ENCODE measurements around the gene CCDC9. TPM values are rescaled to one million over a fixed set of nuclear protein-coding genes. Genes with fewer than 3 reads are reported as not detected.
A peak's percentile ranks its signal among the peaks of the same experiment; 100 is the strongest.
"Not testable (repeated sequence)": the region's sequence is repeated elsewhere in the genome, so short reads cannot be mapped to it uniquely, and the experiment has no call there.

CCDC9 gene
- total RNA-seq, 1 donor from 2014 or later = 2.4 TPM

DNA sequence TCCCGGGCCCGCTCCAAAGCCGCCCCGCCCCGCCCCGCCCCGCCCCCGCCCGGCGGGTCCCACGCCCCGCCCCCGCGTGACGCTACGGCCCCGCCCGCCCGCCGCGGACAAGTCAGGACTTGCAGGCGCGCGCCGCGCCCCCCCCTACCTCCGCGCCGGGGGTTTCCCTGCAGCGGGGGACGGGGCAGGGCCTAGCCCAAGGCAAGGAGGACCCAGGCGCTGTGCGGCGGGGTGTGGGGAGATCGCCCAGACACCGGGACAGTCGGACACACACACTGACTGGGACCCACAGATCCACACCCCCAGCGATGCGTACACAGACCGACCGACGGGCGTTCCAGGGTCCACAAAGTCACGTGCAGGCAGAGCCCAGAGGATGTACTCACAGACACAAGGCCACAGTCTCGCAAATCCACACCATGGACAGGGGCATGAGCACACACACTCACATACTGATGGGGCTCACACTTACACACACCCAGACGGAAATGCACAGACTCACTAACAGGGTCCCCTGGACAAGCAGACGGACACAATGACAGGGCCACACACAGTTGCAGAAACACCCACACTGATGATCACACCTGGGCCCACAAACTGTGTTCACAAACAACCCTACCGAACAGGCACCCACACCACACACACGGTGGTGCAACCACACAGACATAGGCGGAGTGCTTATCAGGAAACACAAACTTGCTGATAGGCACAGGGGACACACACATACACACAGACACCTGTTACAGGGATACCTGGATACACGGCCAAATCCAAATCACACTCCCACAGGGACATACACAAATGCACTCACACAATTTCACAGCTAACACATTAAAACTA lies 24.9 kb upstream of the CCDC9 start:
- DNase-seq (ENCODE audit: low spot score in 2 of 2) (peak; percentile 91), FAIRE-seq (no peak)

DNA sequence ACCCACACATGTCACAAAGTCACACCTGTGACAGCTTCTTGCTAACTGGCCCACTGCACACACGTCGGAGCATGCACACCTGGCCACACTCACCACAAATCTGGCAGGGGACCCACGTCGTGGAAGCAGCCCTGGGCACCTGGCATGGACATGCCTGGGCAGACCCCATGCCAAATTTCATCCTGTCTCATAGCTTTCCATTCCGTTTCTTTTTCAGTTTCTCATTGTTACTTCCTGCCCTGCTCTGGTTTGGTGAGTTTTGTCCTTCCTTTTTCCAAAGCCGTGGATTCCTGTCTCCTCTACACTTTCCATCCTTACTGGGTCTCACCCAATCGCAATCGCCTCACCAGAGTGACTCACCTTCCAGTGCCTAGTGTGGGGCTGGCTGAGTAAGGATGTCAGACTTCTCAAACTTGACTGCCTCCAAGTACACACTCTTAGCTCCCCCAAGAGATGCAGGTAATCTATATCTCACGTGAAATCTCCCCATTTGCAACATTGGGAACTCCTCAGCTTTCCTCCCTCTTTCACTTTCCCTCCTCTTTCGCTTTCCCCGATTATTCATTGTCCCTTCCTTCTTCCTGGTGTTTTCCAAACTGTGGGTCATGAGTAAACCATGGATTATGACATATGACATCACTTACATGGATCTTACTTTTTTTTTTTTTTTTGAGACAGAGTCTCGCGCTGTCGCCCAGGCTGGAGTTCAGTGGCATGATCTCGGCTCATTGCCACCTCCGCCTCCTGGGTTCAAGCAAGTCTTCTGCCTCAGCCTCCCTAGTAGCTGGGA lies 23.7 kb upstream of the CCDC9 start:
- DNase-seq (ENCODE audit: low spot score in 2 of 2) (peak in 1 of 2 donors; percentile 15), FAIRE-seq (no peak)

DNA sequence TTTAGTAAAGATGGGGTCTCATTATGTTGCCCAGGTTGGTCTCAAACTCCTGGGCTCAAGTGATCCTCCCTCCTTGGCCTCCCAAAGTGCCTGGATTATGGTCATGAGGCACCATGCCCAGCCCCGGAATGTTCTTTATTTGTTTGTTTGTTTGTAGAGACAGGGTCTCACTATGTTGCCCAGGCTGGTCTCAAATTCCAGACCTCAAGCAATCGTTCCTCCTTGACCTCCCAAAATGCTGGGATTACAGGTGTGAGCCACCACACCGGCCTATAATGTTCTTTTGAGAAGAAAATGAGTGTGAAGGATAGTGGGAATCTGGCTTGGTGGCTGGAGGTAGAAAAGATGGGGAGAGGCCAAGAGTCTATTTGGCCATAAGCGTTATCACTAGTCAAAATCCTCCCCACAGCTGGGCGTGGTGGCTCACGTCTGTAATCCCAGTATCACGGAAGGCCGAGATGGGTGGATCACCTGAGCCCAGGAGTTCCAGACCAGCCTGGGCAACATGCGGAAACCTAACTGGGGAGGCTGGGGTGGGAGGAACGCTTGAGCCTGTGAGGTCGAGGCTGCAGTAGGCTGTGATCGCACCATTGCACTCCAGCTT lies 20.2 kb upstream of the CCDC9 start:
- DNase-seq (ENCODE audit: low spot score in 2 of 2) (no peak), FAIRE-seq (no peak)

DNA sequence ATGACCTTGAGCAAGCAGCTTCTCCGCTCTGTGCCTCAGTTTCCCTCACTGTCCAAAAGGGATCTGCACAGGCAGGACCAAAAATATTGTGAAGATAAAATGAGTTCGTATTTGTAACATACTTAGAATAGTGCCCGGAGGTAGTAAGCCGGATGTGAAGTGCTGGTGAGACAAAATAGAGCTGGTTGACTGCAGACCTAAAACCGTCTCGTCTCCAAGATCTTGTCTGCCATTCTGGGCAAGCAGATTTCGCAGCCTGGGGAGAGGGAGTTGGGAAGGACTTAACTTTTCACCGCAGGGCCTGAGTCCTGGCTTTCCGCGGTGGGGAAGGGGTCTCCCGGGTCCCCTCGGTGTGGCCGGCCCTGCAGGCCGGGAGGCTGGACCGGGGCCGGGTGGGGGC lies 17.2 kb upstream of the CCDC9 start:
- no peak for FAIRE-seq
- DNase-seq (ENCODE audit: low spot score in 2 of 2) = no peak

DNA sequence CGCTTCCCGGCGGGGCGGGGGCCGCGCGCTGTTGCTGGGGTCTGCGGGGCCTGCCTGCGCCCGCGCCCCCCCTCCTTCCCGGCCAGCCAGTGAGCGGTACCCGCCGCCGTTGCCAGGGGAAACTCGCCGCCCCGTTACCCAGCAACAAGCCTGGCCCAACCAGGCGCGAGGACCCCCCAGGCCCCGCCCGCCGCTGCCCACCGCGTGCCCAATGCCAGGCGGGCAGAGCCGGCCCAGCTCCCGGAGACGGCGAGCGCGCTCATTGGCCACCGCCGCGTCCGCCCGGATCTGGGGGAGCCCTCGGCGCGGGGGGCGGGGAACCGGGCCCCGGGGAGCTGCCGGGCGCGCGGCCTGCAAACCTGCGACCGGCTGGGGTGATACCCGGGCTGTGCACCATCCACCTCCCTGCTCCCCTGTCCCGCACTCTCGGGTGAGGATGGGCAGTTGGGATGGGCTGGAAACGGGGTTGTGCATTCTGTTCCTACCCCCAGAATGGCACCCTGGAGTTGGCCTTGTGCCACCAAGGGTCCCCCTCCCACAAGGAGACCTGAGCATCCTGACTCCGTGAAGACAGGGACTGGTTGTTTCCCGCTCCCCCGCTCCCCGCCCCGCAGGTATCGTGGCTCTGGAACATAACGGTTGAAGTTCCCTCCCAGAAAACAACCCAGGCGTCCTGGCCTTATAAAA lies 16.6 kb upstream of the CCDC9 start:
- DNase-seq (ENCODE audit: low spot score in 2 of 2) (peak; percentile 83 to 90), FAIRE-seq (no peak)

DNA sequence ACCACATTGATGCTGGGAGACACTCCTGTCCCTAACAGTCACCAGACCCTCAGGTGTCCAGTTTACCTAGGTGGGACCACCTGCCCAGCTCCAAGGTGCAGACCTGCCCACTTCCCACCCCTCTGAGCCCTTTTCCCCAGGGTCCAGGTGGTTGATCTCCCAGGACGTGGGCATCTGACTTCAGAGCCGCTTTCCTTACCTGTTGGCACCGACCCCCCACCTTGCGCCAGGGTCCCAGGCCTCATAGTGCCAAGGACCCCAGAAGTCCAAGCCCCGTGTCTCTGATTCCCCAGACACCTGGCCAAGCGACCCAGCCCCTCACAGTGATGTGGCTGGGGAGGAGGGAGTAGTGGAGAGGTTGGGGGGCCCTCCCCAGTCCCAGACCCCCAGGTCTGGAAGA lies 15.8 kb upstream of the CCDC9 start:
- no peak for DNase-seq (ENCODE audit: low spot score in 2 of 2)
- FAIRE-seq = no peak

DNA sequence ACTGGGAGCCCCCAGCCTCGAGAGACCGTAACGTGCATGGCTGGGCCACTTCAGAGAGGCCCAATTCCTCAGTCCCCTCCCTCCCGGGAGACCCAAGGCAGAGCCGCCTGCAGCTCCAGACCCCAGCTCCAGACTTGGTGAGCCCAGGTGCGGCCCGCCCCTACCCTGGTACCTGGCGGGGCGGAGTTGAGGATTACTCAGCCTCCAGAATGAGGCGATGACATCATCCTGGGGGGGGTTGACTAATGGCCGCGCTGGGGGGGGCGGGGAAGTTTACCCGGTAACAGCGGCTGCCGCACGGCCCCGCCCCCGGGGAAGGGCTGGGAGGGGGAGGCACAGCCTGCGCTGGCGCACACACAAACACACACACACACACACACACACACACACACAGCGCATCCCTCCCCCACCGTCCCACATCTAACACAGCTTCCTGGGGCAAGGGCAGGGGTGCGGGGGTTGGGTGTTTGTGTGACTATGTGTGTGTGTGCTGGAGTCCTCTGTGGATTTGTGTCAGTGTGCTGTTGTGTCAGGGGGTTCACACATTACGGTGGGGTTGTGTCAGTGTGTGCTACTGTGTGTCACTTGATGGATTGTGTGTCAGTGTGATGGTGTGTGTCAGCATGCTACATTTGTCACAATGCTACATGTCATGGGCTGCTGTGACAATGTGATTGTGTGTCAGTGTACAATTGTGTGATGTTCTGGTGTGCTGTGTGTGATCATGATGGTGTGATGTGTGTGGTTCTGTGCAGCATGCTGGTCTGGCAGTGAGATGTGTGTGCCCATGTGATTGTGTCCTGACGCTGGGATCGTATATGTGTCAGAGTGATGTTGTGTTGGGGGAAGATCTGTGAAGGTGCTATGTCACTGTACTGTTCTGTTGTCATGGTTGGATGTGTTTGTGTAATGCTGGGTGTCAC lies 15.1 kb upstream of the CCDC9 start:
- DNase-seq (ENCODE audit: low spot score in 2 of 2) (peak; percentile 72 to 83), FAIRE-seq (no peak)

DNA sequence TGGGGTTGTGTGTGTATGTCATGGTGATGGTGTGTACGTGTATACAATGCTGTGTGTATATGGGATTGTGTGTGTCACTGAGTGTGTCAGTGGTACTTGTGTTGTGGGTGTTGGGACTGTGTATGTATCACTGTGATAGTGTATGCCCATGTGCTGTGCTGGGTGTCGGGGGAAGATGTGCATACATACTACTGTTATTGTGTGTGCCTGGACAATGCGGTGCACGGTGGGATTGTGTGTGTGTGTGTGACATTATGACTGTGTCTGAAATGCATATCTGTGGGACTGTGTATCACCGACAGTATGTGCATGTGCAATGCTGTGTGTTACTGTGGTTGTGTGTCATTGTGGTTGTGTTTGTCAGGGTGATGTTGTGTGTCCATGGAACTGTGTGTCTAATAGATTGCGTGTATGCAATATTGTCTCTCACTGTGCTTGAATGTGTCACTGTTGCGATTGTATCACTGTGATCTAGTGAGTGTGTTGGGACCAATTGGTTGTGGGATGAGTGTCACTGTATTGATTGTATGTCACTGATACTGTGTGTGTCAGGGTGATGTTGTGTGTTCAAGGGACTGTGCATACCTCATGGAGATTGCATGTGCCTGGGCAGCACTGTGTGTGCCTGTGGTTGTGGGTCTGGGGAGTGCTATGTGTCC lies 14.3 kb upstream of the CCDC9 start:
- no peak for DNase-seq (ENCODE audit: low spot score in 2 of 2)
- FAIRE-seq = no peak

DNA sequence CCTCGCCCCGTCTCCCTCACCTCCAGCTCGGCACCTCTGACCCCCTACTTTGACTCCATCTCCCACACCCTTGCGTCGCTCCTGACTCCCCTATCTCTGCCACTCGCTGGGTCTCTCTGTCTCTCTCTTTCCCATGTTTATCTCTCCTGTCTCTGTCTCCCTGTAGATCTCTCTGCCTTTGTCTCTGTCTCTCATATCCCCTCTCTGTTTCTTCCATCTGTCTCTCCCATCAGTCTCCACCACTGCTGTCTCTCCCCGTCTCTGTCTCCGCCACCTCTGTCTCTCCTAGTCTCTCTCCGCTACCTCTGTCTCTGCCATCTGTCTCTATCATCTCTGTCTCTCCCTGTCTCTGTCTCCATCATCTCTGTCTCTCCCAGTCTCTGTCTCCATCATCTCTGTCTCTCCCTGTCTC lies 13.0 kb upstream of the CCDC9 start:
- FAIRE-seq = no peak

DNA sequence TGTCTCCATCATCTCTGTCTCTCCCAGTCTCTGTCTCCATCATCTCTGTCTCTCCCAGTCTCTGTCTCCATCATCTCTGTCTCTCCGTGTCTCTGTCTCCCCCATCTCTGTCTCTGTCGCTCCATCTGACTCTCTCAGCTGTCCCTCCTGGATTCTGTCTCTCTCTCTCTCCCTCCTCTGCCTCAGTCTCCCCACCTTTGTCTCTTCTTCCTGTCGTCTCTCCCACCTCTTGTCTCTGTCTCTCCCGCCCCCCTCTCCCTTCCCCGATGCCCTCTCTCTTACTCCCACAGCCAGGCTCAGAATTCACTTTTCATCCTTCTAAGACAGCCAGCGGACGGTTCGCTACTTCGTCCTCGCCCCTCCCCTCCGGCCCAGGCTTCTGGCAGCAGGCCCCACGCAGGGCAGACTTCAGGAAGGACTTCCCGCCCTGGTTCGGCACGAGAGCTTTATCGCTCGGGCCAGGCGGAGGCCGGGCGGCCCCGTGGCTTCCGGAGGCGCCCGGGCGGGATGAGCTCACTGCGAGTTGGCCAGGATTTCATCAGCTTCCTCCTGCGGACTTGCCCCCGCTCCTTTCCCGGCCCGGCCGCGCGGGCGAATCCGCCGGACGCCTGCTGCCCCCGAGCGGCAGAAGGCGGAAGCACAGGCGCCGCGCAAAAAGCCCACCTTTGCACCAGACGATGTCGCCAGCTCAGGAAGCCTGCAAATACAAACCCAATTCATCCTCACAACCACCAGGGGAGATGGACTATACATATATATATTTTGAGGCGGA lies 12.4 kb upstream of the CCDC9 start:
- FAIRE-seq = no peak
- DNase-seq (ENCODE audit: low spot score in 2 of 2) = peak; percentile 86 to 92

More for the DNA sequence above, 13.0 kb upstream of the CCDC9 start:
- no peak for DNase-seq (ENCODE audit: low spot score in 2 of 2)

DNA sequence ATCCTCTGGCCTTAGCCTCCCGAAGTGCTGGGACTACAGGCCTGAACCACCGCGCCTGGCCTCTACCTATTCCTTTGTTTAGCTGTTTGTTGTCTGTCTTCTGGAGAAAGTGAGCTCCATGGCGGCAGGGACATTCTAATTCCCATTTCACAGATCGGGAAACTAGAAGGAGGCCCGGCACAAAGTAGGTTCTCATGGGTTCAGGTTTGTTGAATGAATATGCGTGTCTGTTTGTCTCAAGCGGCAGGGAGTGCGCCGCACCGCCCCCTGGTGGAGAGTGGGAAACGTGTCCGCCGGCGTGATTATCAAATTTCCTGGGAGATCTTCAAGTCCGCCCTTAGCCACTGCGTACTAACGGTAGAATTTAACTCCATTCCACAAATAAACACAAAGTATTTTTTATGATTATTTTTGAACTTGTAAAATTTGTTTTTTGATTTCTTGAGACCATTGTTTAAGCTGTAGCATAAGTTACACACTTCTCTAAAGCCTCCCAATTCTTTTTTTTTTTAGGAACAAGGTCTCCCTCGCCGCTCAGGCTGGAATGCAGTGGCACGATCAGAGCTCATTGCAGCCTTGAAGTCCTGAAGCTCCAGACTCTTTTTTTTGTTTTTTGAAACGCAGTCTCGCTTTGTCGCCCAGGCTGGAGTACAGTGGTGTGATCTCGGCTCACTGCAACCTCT lies 8.9 kb upstream of the CCDC9 start:
- DNase-seq (ENCODE audit: low spot score in 2 of 2) (peak; percentile 61 to 79), FAIRE-seq (no peak)

DNA sequence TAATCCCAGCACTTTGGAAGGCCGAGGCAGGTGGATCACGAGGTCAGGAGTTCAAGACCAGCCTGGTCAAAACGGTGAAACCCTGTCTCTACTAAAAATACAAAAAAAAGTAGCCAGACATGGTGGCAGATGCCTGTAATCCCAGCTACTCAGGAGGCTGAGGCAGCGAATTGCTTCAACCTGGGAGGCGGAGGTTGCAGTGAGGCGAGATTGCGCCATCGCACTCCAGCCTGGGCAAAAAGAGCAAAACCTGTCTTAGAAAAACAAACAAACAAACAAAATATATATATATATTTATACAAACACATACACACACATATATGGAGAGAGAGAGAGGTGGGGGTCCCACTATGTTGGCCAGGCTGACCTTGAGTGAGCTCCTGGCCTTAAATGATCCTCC lies 3.3 kb upstream of the CCDC9 start:
- not testable (repeated sequence) for DNase-seq (ENCODE audit: low spot score in 2 of 2); FAIRE-seq

DNA sequence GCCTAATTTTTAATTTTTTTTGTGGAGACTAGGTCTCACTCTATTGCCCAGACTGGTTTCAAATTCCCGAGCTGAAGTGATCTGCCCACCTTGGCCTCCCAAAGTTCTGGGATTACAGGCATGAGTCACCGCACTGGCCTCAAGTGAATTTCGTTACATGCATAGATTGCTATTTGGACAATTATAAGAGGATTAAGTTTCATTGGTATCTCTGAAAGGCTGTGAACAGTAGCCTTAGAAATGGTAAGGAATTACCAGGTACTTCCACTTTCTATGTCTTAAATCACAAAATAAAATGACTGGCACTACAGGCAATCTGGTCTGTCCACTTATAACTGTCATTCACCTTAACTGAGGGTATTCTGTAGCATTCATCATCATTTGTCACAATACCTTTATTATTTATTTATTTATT lies 2.9 kb upstream of the CCDC9 start:
- FAIRE-seq = no peak
- DNase-seq (ENCODE audit: low spot score in 2 of 2) = no peak

DNA sequence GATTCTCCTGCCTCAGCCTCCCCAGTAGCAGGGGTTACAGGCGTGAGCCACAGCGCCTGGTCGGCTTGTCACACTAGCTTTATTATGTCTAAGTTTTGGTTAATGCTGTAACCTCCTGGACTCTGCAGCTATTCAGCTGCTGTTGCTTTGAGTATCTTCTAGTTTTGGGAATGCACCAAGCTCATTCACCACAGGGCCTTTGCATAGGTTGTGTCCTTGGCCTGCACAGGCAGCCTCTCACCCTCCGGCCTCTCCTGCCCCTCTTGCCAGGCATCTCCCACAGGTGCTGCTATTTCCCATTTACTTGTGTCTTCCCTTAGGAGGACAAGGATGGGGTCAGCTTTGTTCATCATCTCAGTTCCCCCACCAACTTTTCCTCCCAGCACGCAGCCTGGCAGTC lies 2.4 kb upstream of the CCDC9 start:
- DNase-seq (ENCODE audit: low spot score in 2 of 2) = no peak
- FAIRE-seq = no peak

DNA sequence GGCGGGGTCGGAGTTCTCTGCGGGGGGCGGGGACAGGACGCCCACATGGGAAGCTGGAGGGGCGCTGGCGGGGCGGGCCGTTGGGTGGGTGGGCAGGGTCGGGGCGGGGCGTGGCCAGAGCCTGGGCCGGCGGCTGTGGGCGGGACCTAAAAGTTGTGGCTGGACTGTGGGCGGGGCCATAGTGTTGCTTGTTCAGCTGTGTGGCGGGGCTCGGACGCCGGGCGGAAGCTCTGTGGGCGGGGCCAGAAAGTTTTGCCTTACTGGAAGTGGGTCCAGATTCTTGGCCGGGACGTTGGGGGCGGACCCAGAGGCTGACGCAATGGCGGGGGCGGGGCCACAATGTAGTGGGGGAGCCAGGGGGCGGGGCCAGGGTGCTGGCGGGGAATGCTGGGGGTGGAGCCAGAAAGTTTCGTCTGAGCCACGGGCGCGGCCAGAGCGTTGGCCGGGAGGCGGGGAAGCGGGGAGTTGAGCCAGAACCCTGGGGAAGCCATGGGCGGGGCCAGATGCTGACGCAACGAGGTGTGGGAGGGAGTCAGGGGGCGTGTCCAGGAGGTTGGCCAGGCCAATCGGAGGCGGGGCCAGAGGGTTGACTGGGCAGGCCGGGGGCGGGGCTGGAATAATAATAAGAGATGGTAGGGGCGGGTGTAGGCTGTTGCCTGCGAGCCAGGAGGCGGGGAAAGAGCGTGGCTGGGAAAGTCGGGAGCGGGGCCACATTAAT lies 527 bp downstream of the CCDC9 start:
- FAIRE-seq (no peak), DNase-seq (ENCODE audit: low spot score in 2 of 2) (peak; percentile 97 to 98)

DNA sequence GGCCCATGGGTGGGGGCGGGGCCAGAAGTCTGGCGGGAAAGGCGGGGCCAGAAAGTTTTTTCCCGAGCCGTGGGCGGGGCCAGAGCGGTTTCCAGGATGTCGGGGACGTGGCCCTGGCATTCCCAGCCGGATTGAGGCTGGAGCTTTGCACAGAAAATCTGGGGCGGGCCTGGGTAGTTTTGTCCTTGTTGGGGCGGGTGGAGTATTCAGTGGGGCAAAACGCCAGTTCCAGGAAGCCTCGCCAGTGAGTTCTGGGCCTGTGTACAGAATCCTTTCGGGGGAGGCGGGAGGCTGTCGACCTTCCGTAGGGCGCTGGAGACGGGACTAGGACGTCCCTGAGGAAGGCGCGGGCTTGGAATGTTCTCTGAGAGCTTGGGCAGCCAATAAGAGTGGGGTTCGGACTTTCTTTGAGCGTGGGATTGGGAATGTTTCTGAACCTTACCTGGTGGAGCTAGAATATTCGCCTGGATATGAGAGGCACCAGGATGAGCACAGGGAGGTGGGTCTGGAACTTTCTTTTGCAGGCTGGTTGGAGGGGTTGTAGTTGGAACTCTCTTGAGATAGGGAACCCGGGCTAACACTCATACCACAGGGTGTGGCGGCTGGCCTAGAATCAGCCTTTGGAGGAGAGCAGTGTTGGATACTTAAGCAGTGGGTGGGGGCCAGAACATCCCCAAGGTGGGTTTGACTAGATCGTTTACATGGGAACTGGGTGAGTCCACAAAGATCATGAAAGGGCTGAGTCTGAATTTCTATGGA lies 1.3 kb downstream of the CCDC9 start:
- FAIRE-seq (no peak), DNase-seq (ENCODE audit: low spot score in 2 of 2) (no peak)
